Measurements from ENCODE around the gene TDP1.

TDP1 gene

DNA sequence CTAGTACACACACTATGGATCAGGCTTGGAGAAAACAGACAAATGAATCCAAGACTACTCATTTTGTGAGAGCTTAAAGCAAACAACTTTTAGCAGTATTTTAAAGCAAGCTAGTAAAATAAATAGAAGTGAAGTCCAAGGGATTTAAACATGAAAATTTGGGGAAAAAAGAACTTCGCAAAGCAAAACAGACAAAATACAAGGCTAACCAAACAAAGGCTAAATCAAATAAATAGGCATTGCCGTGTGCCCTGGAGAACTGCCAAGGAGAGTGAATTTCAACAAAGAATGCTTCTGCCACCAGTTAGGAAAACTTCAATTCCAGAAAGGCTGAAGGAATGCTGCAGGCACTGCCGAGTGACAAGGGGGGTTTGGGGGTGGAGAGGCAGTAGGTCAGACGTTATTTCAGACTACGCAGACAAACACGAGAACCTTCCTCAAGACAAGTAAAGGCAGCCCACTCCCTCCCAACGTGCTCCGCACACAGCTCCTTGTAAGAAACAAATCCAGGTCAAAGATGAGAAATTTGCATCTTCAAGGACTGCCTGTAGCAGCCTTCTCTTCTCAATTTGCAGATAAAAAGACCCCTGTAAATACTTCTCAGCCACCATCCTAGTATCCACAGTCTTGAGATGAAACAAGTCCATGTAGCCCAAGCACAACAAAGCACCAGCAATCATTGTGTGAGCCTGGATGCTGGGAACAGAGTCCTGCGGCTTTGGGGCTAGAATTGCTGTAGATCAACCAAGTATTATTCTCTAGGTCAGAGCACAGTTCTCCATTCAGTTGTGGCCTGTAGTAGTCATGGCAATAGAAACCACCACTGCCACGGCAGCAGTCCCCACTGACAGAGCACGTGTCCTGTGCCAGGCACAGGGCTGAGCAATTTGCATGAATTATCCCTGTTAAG, 44.5 kb upstream of the TDP1 start:
- TF ChIP-seq, protein P1, sequence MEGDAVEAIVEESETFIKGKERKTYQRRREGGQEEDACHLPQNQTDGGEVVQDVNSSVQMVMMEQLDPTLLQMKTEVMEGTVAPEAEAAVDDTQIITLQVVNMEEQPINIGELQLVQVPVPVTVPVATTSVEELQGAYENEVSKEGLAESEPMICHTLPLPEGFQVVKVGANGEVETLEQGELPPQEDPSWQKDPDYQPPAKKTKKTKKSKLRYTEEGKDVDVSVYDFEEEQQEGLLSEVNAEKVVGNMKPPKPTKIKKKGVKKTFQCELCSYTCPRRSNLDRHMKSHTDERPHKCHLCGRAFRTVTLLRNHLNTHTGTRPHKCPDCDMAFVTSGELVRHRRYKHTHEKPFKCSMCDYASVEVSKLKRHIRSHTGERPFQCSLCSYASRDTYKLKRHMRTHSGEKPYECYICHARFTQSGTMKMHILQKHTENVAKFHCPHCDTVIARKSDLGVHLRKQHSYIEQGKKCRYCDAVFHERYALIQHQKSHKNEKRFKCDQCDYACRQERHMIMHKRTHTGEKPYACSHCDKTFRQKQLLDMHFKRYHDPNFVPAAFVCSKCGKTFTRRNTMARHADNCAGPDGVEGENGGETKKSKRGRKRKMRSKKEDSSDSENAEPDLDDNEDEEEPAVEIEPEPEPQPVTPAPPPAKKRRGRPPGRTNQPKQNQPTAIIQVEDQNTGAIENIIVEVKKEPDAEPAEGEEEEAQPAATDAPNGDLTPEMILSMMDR (IDR thresholded peaks at IDR 0.05; ENCODE audit: borderline replicate concordance, insufficient read depth, low read depth, low read length) = no peak

DNA sequence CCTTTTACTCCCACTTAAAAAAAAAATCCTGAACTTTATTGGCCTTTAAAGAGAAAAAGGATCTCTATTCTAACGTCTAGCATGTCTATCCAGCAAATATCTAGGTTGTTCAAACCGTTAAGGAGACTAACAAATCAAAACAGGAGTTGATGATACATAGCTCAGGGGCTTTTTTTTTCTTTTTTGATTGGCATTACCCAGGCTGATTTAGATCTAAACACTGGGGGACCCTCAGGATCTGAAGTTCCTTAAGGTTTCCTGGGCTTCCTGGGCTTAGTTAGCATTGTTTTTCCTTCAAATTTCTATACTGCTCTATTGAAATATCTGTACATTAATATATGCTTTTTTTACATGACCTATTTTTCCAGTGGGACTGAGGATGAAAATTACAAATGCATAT, 43.5 kb upstream of the TDP1 start:
- TF ChIP-seq, protein P1 (IDR thresholded peaks at IDR 0.05; ENCODE audit: borderline replicate concordance, insufficient read depth, low read depth, low read length) = no peak
- H3K4me3 ChIP-seq (ENCODE audit: low read depth, low read length) = no peak overlapping the region

More for the DNA sequence above, 44.5 kb upstream of the TDP1 start:
- H3K4me3 ChIP-seq (ENCODE audit: low read depth, low read length) = no peak overlapping the region

DNA sequence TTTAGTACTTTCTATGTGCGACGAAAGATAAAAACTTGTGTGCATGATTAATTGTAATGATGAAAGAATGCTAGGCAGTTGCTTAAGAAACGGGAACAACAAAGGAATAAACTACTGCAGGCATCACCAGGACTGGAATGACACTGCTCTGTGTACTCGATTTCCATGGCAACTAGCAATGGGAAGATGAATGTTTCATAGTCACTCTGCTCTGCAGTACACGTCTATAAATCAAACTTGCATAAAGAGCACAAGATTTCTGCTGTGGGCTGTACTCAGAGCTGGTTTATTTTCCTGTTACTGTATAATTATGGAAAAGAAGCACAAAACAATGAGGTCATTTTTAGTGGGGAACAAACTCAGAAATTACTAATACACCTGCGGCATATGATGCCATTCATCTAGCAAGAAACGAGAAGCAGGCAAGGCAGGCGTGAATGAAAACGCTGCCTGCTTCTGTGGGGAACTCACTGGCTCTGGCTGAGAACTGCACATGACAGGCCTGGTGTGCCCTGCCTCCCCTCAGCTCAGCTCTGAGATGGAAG, 43.0 kb upstream of the TDP1 start:
- H3K4me3 ChIP-seq (ENCODE audit: low read depth, low read length) = no peak overlapping the region
- TF ChIP-seq, protein P1 (IDR thresholded peaks at IDR 0.05; ENCODE audit: borderline replicate concordance, insufficient read depth, low read depth, low read length) = no peak

DNA sequence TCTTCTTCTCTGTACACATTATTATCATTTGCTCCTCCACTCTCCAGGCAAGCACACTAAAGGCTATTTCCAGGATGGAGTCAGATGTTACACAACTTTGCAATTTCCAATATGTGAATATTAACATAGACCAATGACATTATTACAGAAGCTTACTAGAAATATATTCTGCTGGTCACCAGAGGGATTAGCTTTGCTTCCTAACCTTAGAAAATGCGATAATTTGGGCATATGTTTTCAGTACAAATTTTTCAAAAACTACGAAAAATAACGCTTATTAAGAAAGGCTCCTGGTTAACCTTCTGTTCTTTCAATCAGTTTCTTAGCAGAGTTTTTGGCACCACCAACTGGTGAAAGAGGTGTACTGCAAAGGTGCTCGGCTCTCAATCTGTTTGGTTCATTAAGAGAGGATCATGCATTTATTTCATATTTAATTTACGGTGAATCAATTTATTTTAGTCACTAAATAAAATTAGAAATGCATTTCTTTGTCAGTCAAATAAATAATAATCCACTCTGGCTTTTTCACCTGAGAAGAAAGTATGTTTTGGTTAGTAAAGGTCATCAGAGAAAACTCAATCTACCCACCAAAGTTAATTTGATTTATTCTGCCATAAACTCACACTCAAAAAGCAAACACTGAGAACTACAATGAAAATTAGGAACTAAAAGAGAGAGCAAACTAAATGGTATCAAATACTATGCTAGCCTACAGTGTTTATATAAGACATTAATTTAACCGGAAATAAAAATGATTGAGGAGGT, 40.4 kb upstream of the TDP1 start:
- H3K4me3 ChIP-seq (ENCODE audit: low read depth, low read length) = no peak overlapping the region
- TF ChIP-seq, protein P1 (IDR thresholded peaks at IDR 0.05; ENCODE audit: borderline replicate concordance, insufficient read depth, low read depth, low read length) = peak; percentile 76

DNA sequence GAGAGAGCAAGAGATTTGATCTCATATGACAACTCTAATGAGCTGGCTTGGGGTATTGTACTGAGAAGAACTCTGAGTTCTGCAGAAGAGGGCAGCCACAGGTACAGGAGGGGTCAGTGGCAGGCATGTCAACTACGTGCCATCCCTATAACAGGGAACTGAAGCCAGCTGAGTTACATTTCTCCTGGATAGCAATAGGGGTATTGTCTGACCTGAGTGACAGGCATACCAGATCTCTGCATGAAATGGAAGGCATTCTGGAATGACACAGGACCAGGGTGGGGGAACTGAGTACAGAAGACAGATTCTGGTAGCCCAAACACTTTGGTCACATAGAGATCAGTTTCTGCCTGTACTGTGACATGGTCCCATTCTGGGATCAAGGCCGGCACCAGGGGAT, 37.0 kb upstream of the TDP1 start:
- no peak overlapping the region for H3K4me3 ChIP-seq (ENCODE audit: low read depth, low read length)
- TF ChIP-seq, protein P1 (IDR thresholded peaks at IDR 0.05; ENCODE audit: borderline replicate concordance, insufficient read depth, low read depth, low read length) = no peak

DNA sequence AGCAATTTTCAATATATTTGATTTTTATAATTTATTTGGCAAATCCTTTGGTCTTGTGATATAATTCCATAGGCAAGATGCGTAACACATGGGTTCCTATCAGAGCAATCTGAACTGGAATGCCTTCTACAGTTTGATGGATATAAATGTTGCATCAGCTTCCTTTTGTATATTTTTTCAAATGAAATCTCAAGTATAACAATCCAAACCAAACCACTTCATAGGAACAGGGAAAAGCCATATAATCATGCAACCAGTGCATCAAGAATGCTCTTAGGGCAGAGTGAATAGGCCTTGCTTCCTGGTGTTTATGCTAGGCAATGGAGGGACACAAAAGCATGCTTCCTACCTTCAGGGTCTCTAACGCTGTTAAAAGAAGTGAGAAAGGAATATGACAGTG, 35.7 kb upstream of the TDP1 start:
- H3K4me3 ChIP-seq (ENCODE audit: low read depth, low read length) = no peak overlapping the region
- TF ChIP-seq, protein P1 (IDR thresholded peaks at IDR 0.05; ENCODE audit: borderline replicate concordance, insufficient read depth, low read depth, low read length) = no peak

Measured in GM12875 (cell line).